ENCODE data around the gene MICU2. TPM values are rescaled to one million over a fixed set of nuclear protein-coding genes. Genes with fewer than 3 reads are reported as not detected.

MICU2 gene
- total and polyA plus RNA-seq, 2 donors (not counting 3 experiments of a cell fraction or from before 2014, with no cell fraction given) = 24.0 to 36.7 TPM

DNA sequence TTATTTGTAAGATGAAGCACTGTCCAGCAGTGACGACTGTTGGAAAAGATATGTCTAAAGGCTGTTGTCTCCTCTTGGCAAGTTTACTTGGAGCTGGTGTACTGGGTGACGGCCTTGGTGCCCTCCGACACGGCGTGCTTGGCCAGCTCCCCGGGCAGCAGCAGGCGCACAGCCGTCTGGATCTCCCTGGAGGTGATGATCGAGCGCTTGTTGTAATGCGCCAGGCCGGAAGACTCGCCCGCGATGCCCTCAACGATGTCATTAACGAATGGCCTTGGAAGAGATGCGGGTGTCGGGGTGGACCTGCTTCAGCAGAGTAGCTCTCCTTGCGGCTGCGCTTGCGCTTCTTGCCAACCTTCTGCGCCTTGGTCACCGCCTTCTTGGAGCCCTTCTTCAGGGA, 120.2 kb downstream of the MICU2 start:
- no peaks in the 10 kb centered on the region for H3K9me1 ChIP-seq (replicated peaks; ENCODE audit: control insufficient read depth, extremely low read depth, insufficient read depth, low read length)

More for the DNA sequence above, 120.2 kb downstream of the MICU2 start:
- dilution Hi-C loops (cut with MboI; ENCODE audit: extremely low pct_ligation_motif_present, low sequenced_read_pairs) = no loop called here
- H3K4me2 ChIP-seq (ENCODE audit: insufficient read depth, low read length) = no peak overlapping the region
- no peaks in the 10 kb centered on the region for H3K79me2 ChIP-seq (ENCODE audit: control insufficient read depth, insufficient read depth, low read length)
- no peaks in the 10 kb centered on the region for H3K9me3 ChIP-seq (replicated peaks; ENCODE audit: control insufficient read depth, insufficient read depth, low read length)
- no peak overlapping the region for H3K27ac ChIP-seq (ENCODE audit: insufficient read depth, low read depth, low read length)
- H3K27me3 ChIP-seq (ENCODE audit: control insufficient read depth in 2 of 2, insufficient read depth in 2 of 2, low read length in 2 of 2) = no peaks in the 10 kb centered on the region
- intact Hi-C loops (cut with micrococcal nuclease) = no loop called here
- no peak overlapping the region for H3K9ac ChIP-seq (replicated peaks; ENCODE audit: extremely low read depth, insufficient read depth, low read length)
- no peak overlapping the region for H3K4me3 ChIP-seq (replicated peaks in 1 of 3; ENCODE audit: insufficient read depth in 1 of 3, low read depth in 1 of 3, low read length in 3 of 3)
- DNase-seq (ENCODE audit: low read depth, low spot score) (no peak), FAIRE-seq (no peak)
- ChIA-PET POLR2A (no interaction called here), CTCF (no interaction called here)
- no peaks in the 10 kb centered on the region for H3K36me3 ChIP-seq (ENCODE audit: control insufficient read depth in 2 of 2, extremely low read depth in 1 of 2, insufficient read depth in 2 of 2, low read length in 2 of 2)
- peaks cover 2% of the 10 kb centered on the region for H3K4me1 ChIP-seq (ENCODE audit: control insufficient read depth, extremely low read depth, insufficient read depth, low read length)
- no TSS peak for BruUV-seq (replicated peaks)
- no peak overlapping the region for H2AFZ ChIP-seq (ENCODE audit: low read depth, low read length)
- H4K20me1 ChIP-seq (replicated peaks; ENCODE audit: control insufficient read depth, extremely low read depth, insufficient read depth, low read length) = no peaks in the 10 kb centered on the region
- no peak for TF ChIP-seq POLR2A (IDR thresholded peaks at IDR 0.05; ENCODE audit: low read depth, low read length)
- no peak for TF ChIP-seq JUN (IDR thresholded peaks at IDR 0.05; ENCODE audit: borderline replicate concordance, insufficient read depth, insufficient read length, low read depth)
- TF ChIP-seq FOS (IDR thresholded peaks at IDR 0.05; ENCODE audit: borderline replicate concordance, insufficient read depth, low read length) = no peak
- no peak for TF ChIP-seq GATA2 (IDR thresholded peaks at IDR 0.05; ENCODE audit: insufficient read depth, insufficient read length, low read depth, low read length)
- no peak for TF ChIP-seq MYC (IDR thresholded peaks at IDR 0.05; ENCODE audit: low read depth, low read length)
- TF ChIP-seq, protein P1, sequence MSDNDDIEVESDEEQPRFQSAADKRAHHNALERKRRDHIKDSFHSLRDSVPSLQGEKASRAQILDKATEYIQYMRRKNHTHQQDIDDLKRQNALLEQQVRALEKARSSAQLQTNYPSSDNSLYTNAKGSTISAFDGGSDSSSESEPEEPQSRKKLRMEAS (IDR thresholded peaks at IDR 0.05; ENCODE audit: insufficient read depth, insufficient read length) = no peak
- TF ChIP-seq, protein P2, sequence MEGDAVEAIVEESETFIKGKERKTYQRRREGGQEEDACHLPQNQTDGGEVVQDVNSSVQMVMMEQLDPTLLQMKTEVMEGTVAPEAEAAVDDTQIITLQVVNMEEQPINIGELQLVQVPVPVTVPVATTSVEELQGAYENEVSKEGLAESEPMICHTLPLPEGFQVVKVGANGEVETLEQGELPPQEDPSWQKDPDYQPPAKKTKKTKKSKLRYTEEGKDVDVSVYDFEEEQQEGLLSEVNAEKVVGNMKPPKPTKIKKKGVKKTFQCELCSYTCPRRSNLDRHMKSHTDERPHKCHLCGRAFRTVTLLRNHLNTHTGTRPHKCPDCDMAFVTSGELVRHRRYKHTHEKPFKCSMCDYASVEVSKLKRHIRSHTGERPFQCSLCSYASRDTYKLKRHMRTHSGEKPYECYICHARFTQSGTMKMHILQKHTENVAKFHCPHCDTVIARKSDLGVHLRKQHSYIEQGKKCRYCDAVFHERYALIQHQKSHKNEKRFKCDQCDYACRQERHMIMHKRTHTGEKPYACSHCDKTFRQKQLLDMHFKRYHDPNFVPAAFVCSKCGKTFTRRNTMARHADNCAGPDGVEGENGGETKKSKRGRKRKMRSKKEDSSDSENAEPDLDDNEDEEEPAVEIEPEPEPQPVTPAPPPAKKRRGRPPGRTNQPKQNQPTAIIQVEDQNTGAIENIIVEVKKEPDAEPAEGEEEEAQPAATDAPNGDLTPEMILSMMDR (IDR thresholded peaks at IDR 0.05; ENCODE audit: extremely low read depth in 1 of 2, insufficient read depth in 1 of 2, low read depth in 1 of 2, low read length in 2 of 2) = no peak
- TF ChIP-seq EZH2 (IDR thresholded peaks at IDR 0.05; ENCODE audit: borderline replicate concordance, low read depth, low read length, severe bottlenecking) = no peak
- no peak for TF ChIP-seq POLR2AphosphoS5 (IDR thresholded peaks at IDR 0.05; ENCODE audit: insufficient read depth, low read depth, low read length)

Measured in endothelial cell of umbilical vein (primary cell).